ENCODE data around the gene DCST2. TPM values are rescaled to one million over a fixed set of nuclear protein-coding genes. Genes with fewer than 3 reads are reported as not detected.

The DCST2 gene
- total and polyA plus RNA-seq, 9 of the 15 experiments (the other 6 are each of a cell fraction or from before 2014, with no cell fraction given), result 0.09 to 0.49 (median 0.11) TPM; not detected in 3

- TF ChIP-seq TFAP4 (CRISPR knock-in tag; IDR thresholded peaks at IDR 0.05; ENCODE audit: borderline replicate concordance) (peak; percentile 13; the same call in 1 of the 2 replicates), EGR1 (conservative IDR thresholded peaks at IDR 0.05) (0 out of 2 replicates have a peak, but pooled peaks have one; percentile 9), HDAC1 (IDR thresholded peaks at IDR 0.05) (peak in 1 of 2 experiments; percentile 62; a peak in 1 of 4 replicates), JUND (IDR thresholded peaks at IDR 0.05; ENCODE audit: borderline replicate concordance, low read depth, low read length) (0 out of 2 replicates have a peak, but pooled peaks have one; percentile 2), JUND (tag; IDR thresholded peaks at IDR 0.05; ENCODE audit: borderline replicate concordance, low read depth, low read length) (no peak), MTA2 (IDR thresholded peaks at IDR 0.05; ENCODE audit: low read depth) (0 out of 2 replicates have a peak, but pooled peaks have one; percentile 18), ATF1 (CRISPR knock-in tag; IDR thresholded peaks at IDR 0.05) (no peak), ATF1 (tag; IDR thresholded peaks at IDR 0.05) (peak; percentile 34), RCOR1 (IDR thresholded peaks at IDR 0.05; ENCODE audit: borderline replicate concordance in 1 of 2, low read depth in 2 of 2, low read length in 2 of 2) (peak in 1 of 2 experiments; percentile 84; a peak in 1 of 4 replicates), ZNF584 (CRISPR knock-in tag; IDR thresholded peaks at IDR 0.05; ENCODE audit: low read depth) (peak; percentile 79), SRF (CRISPR knock-in tag; IDR thresholded peaks at IDR 0.05) (0 out of 4 replicates have a peak, but pooled peaks of 1 of the 2 experiments have one; percentile 15), RBM22 (IDR thresholded peaks at IDR 0.05; ENCODE audit: low read depth, low read length, poor library complexity, severe bottlenecking) (peak; percentile 44), MCM2 (IDR thresholded peaks at IDR 0.05; ENCODE audit: low read depth) (no peak), MYC (IDR thresholded peaks at IDR 0.05; ENCODE audit: low read depth, low read length) (no peak; the same call in 1 of the 2 replicates), MYC (CRISPR knock-in tag; IDR thresholded peaks at IDR 0.05; ENCODE audit: borderline replicate concordance, low read depth) (no peak), ZNF175 (CRISPR knock-in tag; IDR thresholded peaks at IDR 0.05; ENCODE audit: low read depth) (peak; percentile 75; the same call in 1 of the 2 replicates), CREB1 (IDR thresholded peaks at IDR 0.05) (0 out of 2 replicates have a peak, but pooled peaks have one; percentile 20), CREB1 (CRISPR knock-in tag; IDR thresholded peaks at IDR 0.05) (no peak; the same call in 1 of the 2 replicates), SPI1 (IDR thresholded peaks at IDR 0.05; ENCODE audit: borderline replicate concordance, low read depth, low read length) (0 out of 2 replicates have a peak, but pooled peaks have one; percentile 20), FOXK2 (conservative IDR thresholded peaks at IDR 0.05 in 1 of 2, IDR thresholded peaks at IDR 0.05 in 1 of 2; ENCODE audit: low read depth in 2 of 2) (no peak), SUPT5H (IDR thresholded peaks at IDR 0.05) (peak; percentile 60), POLR2A (conservative IDR thresholded peaks at IDR 0.05) (peak; percentile 71), RBFOX2 (IDR thresholded peaks at IDR 0.05; ENCODE audit: low read depth, low read length) (peak; percentile 84), CTCFL (IDR thresholded peaks at IDR 0.05; ENCODE audit: borderline replicate concordance, insufficient read depth, low read depth, low read length, poor library complexity, severe bottlenecking) (no peak), NFYB (IDR thresholded peaks at IDR 0.05; ENCODE audit: extremely low read depth, insufficient read length) (peak; percentile 18), POLR2B (IDR thresholded peaks at IDR 0.05; ENCODE audit: low read depth, partially characterized antibody) (peak; percentile 62)
These were observed 30.0 kb upstream of the DCST2 start, which contains the start of gene EFNA4 (continued) for GRCh38 chr1:155063550-155064110.

All from K562 (cell line).